ENCODE measurements around the gene SFXN2.
"Not testable (repeated sequence)": the region's sequence is repeated elsewhere in the genome, so short reads cannot be mapped to it uniquely, and the experiment has no call there.

The SFXN2 gene

GRCh38 chr10:102720337-102720736, 5.9 kb downstream of the SFXN2 start:
- TF ChIP-seq POLR2A (IDR thresholded peaks at IDR 0.05; ENCODE audit: low read length): no peak
- no peak for TF ChIP-seq GATA1 (IDR thresholded peaks at IDR 0.05; ENCODE audit: low read depth, low read length)

GRCh38 chr10:102720775-102721301, 6.4 kb downstream of the SFXN2 start:
- DNase-seq: no peak
- no peak for TF ChIP-seq POLR2A (IDR thresholded peaks at IDR 0.05; ENCODE audit: low read length)
- no peak for TF ChIP-seq GATA1 (IDR thresholded peaks at IDR 0.05; ENCODE audit: low read depth, low read length)

More at GRCh38 chr10:102720337-102720736, 5.9 kb downstream of the SFXN2 start:
- no peak for DNase-seq

- no peak for DNase-seq
- TF ChIP-seq POLR2A (IDR thresholded peaks at IDR 0.05; ENCODE audit: low read length) (no peak), GATA1 (IDR thresholded peaks at IDR 0.05; ENCODE audit: low read depth, low read length) (no peak)
These were observed 7.5 kb downstream of the SFXN2 start for GRCh38 chr10:102721954-102722353.

- DNase-seq: no peak
These were observed 9.6 kb downstream of the SFXN2 start for GRCh38 chr10:102723989-102724388.

GRCh38 chr10:102726274-102726673, 11.8 kb downstream of the SFXN2 start:
- TF ChIP-seq POLR2A (IDR thresholded peaks at IDR 0.05; ENCODE audit: low read length) (no peak), GATA1 (IDR thresholded peaks at IDR 0.05; ENCODE audit: low read depth, low read length) (no peak)
- no peak for DNase-seq

More at GRCh38 chr10:102723989-102724388, 9.6 kb downstream of the SFXN2 start:
- no peak for TF ChIP-seq GATA1 (IDR thresholded peaks at IDR 0.05; ENCODE audit: low read depth, low read length)
- no peak for TF ChIP-seq POLR2A (IDR thresholded peaks at IDR 0.05; ENCODE audit: low read length)

GRCh38 chr10:102727037-102727818, 12.8 kb downstream of the SFXN2 start:
- TF ChIP-seq POLR2A (IDR thresholded peaks at IDR 0.05; ENCODE audit: low read length): no peak
- no peak for TF ChIP-seq GATA1 (IDR thresholded peaks at IDR 0.05; ENCODE audit: low read depth, low read length)

GRCh38 chr10:102729029-102730026, 14.9 kb downstream of the SFXN2 start:
- peak; percentile 66 to 87 for DNase-seq
- TF ChIP-seq POLR2A (IDR thresholded peaks at IDR 0.05; ENCODE audit: low read length) (no peak), GATA1 (IDR thresholded peaks at IDR 0.05; ENCODE audit: low read depth, low read length) (no peak)

More at GRCh38 chr10:102727037-102727818, 12.8 kb downstream of the SFXN2 start:
- DNase-seq: no peak

- DNase-seq: no peak
- TF ChIP-seq GATA1 (IDR thresholded peaks at IDR 0.05; ENCODE audit: low read depth, low read length) (no peak), POLR2A (IDR thresholded peaks at IDR 0.05; ENCODE audit: low read length) (no peak)
These were observed 16.9 kb downstream of the SFXN2 start for GRCh38 chr10:102731222-102731800.

GRCh38 chr10:102732661-102733060, 18.2 kb downstream of the SFXN2 start:
- DNase-seq: no peak
- TF ChIP-seq POLR2A (IDR thresholded peaks at IDR 0.05; ENCODE audit: low read length) (no peak), GATA1 (IDR thresholded peaks at IDR 0.05; ENCODE audit: low read depth, low read length) (no peak)

- no peak for DNase-seq
These were observed 20.7 kb downstream of the SFXN2 start for GRCh38 chr10:102735065-102735562.

GRCh38 chr10:102738692-102739121, 24.3 kb downstream of the SFXN2 start:
- no peak for TF ChIP-seq POLR2A (IDR thresholded peaks at IDR 0.05; ENCODE audit: low read length)
- TF ChIP-seq GATA1 (IDR thresholded peaks at IDR 0.05; ENCODE audit: low read depth, low read length): no peak
- no peak for DNase-seq

More at GRCh38 chr10:102735065-102735562, 20.7 kb downstream of the SFXN2 start:
- TF ChIP-seq GATA1 (IDR thresholded peaks at IDR 0.05; ENCODE audit: low read depth, low read length) (no peak), POLR2A (IDR thresholded peaks at IDR 0.05; ENCODE audit: low read length) (no peak)

- no peak for DNase-seq
- TF ChIP-seq POLR2A (IDR thresholded peaks at IDR 0.05; ENCODE audit: low read length): no peak
- no peak for TF ChIP-seq GATA1 (IDR thresholded peaks at IDR 0.05; ENCODE audit: low read depth, low read length)
These were observed 25.8 kb downstream of the SFXN2 start for GRCh38 chr10:102740229-102740628.

- TF ChIP-seq GATA1 (IDR thresholded peaks at IDR 0.05; ENCODE audit: low read depth, low read length) (no peak), POLR2A (IDR thresholded peaks at IDR 0.05; ENCODE audit: low read length) (no peak)
These were observed 27.3 kb downstream of the SFXN2 start for GRCh38 chr10:102741726-102742237.

GRCh38 chr10:102742313-102742712, 27.9 kb downstream of the SFXN2 start:
- not testable (repeated sequence) for DNase-seq

More at GRCh38 chr10:102741726-102742237, 27.3 kb downstream of the SFXN2 start:
- DNase-seq: no peak

All from erythroblast (primary cell).